HepG2 (cell line): Measurements from ENCODE around the gene C1QTNF5. TPM values are rescaled to one million over a fixed set of nuclear protein-coding genes. Genes with fewer than 3 reads are reported as not detected.
A peak's percentile ranks its signal among the peaks of the same experiment; 100 is the strongest.

ENCODE experiments used
- ARID5B ChIP-seq: IDR thresholded peaks from 2 replicates; pipeline ENCODE4 v1.4.0; 2020; ENCODE audit warnings: mild to moderate bottlenecking, missing genetic modification reagents
- CENPBD1 ChIP-seq: sonication (generic); formaldehyde crosslinking; IDR thresholded peaks from 2 replicates; pipeline ENCODE4 v1.8.0; 2022; ENCODE audit warnings: missing genetic modification reagents, low read depth, mild to moderate bottlenecking, borderline replicate concordance
- GMEB1 ChIP-seq: sonication (generic); formaldehyde crosslinking; IDR thresholded peaks from 2 replicates; pipeline ENCODE4 v1.5.1; 2020; ENCODE audit warnings: missing genetic modification reagents, mild to moderate bottlenecking, borderline replicate concordance
- HINFP ChIP-seq: sonication (generic); formaldehyde crosslinking; IDR thresholded peaks from 2 replicates; pipeline ENCODE4 v1.4.0; 2020; ENCODE audit warnings: low read depth, mild to moderate bottlenecking, missing genetic modification reagents
- KMT2B ChIP-seq: IDR thresholded peaks from 2 replicates; pipeline ENCODE4 v1.6.1; 2016; ENCODE audit warnings: missing genetic modification reagents, missing compliant biosample characterization
- MTA1 ChIP-seq: sonication (generic); formaldehyde crosslinking; IDR thresholded peaks from 2 replicates; pipeline ENCODE4 v1.4.0; 2020; ENCODE audit warnings: missing genetic modification reagents, mild to moderate bottlenecking, borderline replicate concordance
- SAP130 ChIP-seq: IDR thresholded peaks from 2 replicates; pipeline ENCODE4 v1.6.1; 2016; ENCODE audit warnings: low read depth
- SOX6 ChIP-seq, 2 experiments: fragments of 450-650 bp in 1 of 2; sonication (generic) in 1 of 2; formaldehyde crosslinking in 1 of 2; IDR thresholded peaks; 2 replicates each; pipeline versions ENCODE4 v1.4.0 to v1.6.1; 2017 to 2020; ENCODE audit warnings: antibody characterized with exemption in 1 of 2, mild to moderate bottlenecking in 1 of 2, missing genetic modification reagents in 1 of 2
- THAP11 ChIP-seq: IDR thresholded peaks from 2 replicates; pipeline ENCODE4 v1.6.1; 2016; ENCODE audit warnings: missing biosample characterization, missing genetic modification reagents
- USF2 ChIP-seq, 2 experiments: sonication (generic) in 1 of 2; formaldehyde crosslinking in 1 of 2; IDR thresholded peaks; 2 replicates each; pipeline versions ENCODE4 v1.5.1 to v1.6.1; 2011 to 2020; ENCODE audit warnings: borderline replicate concordance in 1 of 2, low read depth in 1 of 2, low read length in 1 of 2, mild to moderate bottlenecking in 1 of 2, missing genetic modification reagents in 1 of 2, moderate library complexity in 1 of 2
- ZEB1 ChIP-seq: IDR thresholded peaks from 2 replicates; pipeline ENCODE4 v1.6.1; 2012; ENCODE audit warnings: mild to moderate bottlenecking, low read depth, inconsistent platforms; ENCODE audit not compliant: insufficient replicate concordance
- ZIK1 ChIP-seq: sonication (generic); formaldehyde crosslinking; IDR thresholded peaks from 2 replicates; pipeline ENCODE4 v1.5.0; 2020; ENCODE audit warnings: mild to moderate bottlenecking, low read depth, missing genetic modification reagents, borderline replicate concordance
- ZMYM4 ChIP-seq: sonication (generic); formaldehyde crosslinking; IDR thresholded peaks from 2 replicates; pipeline ENCODE4 v1.8.1; 2023; ENCODE audit warnings: mild to moderate bottlenecking, missing genetic modification reagents
- ZNF556 ChIP-seq: sonication (generic); formaldehyde crosslinking; IDR thresholded peaks from 2 replicates; pipeline ENCODE4 v1.4.0; 2020; ENCODE audit warnings: mild to moderate bottlenecking, missing genetic modification reagents, borderline replicate concordance
- ZNF792 ChIP-seq: IDR thresholded peaks from 2 replicates; pipeline ENCODE4 v1.6.1; 2016
- ZSCAN29 ChIP-seq: sonication (generic); formaldehyde crosslinking; conservative IDR thresholded peaks from 2 replicates; pipeline ENCODE4 v1.4.0; 2020; ENCODE audit warnings: mild to moderate bottlenecking, missing genetic modification reagents
- polyA plus RNA-seq, 8 experiments: library from polyadenylated mRNA; depleted of rRNA in 3 of 8; stranded (reverse) in 7 of 8; unstranded in 1 of 8; fragments of >200 nt; fragmentation: Illumina TruSeq in 4 of 8; extraction: Trizol in 4 of 8; gene quantifications; 2 replicates each; pipeline versions ENCODE4 v1.2.1 to v1.2.3, GENCODE V29; 2011 to 2016; ENCODE audit warnings: low read depth in 4 of 8, missing spikeins in 1 of 8, mixed read lengths in 1 of 8; ENCODE audit not compliant: insufficient read depth in 1 of 8
- total RNA-seq, 5 experiments: library from RNA; depleted of rRNA; stranded (reverse); fragments of >200 nt; fragmentation: Illumina TruSeq; extraction: Trizol; gene quantifications; 2 replicates each; pipeline ENCODE4 v1.2.3, GENCODE V29; 2016; ENCODE audit warnings: low read depth in 1 of 5

C1QTNF5 gene
- total and polyA plus RNA-seq, 2 of the 13 experiments (the other 11 are each of a cell fraction or from before 2014, with no cell fraction given): 0.86 to 1.2 TPM

- TF ChIP-seq THAP11 (CRISPR knock-in tag) (peak; percentile 47), SOX6 (IDR thresholded peaks at IDR 0.05) (no peak), SOX6 (CRISPR knock-in tag; IDR thresholded peaks at IDR 0.05) (peak; percentile 73; the same call in 1 of the 2 replicates), HINFP (no peak; the same call in 1 of the 2 replicates), ZIK1 (peak; percentile 53; the same call in 1 of the 2 replicates), ZMYM4 (CRISPR knock-in tag) (peak; percentile 90), KMT2B (CRISPR knock-in tag) (no peak), ARID5B (CRISPR knock-in tag) (peak; percentile 91), ZSCAN29 (peak; percentile 59; the same call in 1 of the 2 replicates), CENPBD1 (CRISPR knock-in tag) (no peak), SAP130 (CRISPR knock-in tag) (peak; percentile 99), ZNF792 (CRISPR knock-in tag) (peak; percentile 58; the same call in 1 of the 2 replicates), ZNF556 (CRISPR knock-in tag) (peak; percentile 38; the same call in 1 of the 2 replicates), GMEB1 (CRISPR knock-in tag) (peak; percentile 13; the same call in 1 of the 2 replicates), ZEB1 (no peak), MTA1 (CRISPR knock-in tag) (no peak), USF2 (IDR thresholded peaks at IDR 0.05; ENCODE audit: low read depth, low read length) (peak; percentile 80), USF2 (CRISPR knock-in tag; IDR thresholded peaks at IDR 0.05; ENCODE audit: borderline replicate concordance) (peak; percentile 93; the same call in 1 of the 2 replicates)
Measured at GRCh38 chr11:119368121-119369034, 27.7 kb upstream of the C1QTNF5 start (continued).
